Measurements from ENCODE around the gene REEP3. TPM values are rescaled to one million over a fixed set of nuclear protein-coding genes. Genes with fewer than 3 reads are reported as not detected.

REEP3 gene
- total RNA-seq, 2 donors from 2014 or later, result 12.7 to 14.8 TPM

DNA sequence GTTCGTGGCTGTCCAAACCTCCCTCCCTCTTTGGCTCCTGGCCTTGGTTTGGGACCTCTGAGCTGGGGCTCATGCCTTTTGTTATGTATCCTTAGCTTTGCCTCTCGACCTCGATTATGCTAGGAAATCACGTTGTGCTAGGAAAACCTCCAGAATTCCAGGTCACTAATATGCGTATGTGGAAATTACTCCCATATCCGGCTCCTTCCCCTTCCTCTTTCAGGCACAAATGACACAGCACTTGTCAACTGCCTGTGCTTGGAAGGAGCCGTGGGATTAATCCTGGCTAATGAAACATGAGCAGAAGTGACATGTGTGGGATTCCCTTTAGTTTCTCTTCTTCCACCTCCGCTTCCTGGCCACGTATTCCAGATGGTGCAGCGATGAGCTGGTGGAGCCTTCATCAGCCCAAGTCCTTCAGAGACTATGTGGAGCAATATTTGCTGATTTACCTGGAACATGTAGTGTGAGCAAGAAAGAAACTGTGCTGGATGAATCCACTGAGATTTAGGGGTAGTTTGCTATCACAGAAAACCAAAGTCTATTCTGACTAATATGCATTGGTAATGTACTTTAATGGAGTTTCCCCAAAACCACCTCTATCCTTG lies 149.2 kb downstream of the REEP3 start:
- no peak overlapping the region for H3K27ac Mint-ChIP-seq
- H3K4me1 Mint-ChIP-seq (ENCODE audit: low read depth in 2 of 2), result no peaks in the 10 kb centered on the region
- DNase-seq (ENCODE audit: low spot score) (no peak), ATAC-seq (peak in 1 of 2 donors; percentile 58)
- peaks cover 10 to 11% of the 10 kb centered on the region in 2 donors for H3K27me3 Mint-ChIP-seq
- no peak overlapping the region for H3K4me3 Mint-ChIP-seq
- no peaks in the 10 kb centered on the region for H3K9me3 Mint-ChIP-seq
- H3K36me3 Mint-ChIP-seq, result no peaks in the 10 kb centered on the region

GRCh38 chr10:63671317-63671937 lies 150.2 kb downstream of the REEP3 start:
- ATAC-seq (no peak), DNase-seq (ENCODE audit: low spot score) (no peak)
- H3K4me3 Mint-ChIP-seq, result no peak overlapping the region
- no peaks in the 10 kb centered on the region for H3K36me3 Mint-ChIP-seq
- H3K27me3 Mint-ChIP-seq, result peaks cover 10 to 11% of the 10 kb centered on the region in 2 donors
- no peaks in the 10 kb centered on the region for H3K4me1 Mint-ChIP-seq (ENCODE audit: low read depth in 2 of 2)
- no peak overlapping the region for H3K27ac Mint-ChIP-seq
- no peaks in the 10 kb centered on the region for H3K9me3 Mint-ChIP-seq

- no peak for ATAC-seq
- H3K27me3 Mint-ChIP-seq, result peaks cover 10 to 11% of the 10 kb centered on the region in 2 donors
- no peak overlapping the region for H3K27ac Mint-ChIP-seq
Observed at GRCh38 chr10:63672491-63672890, 151.3 kb downstream of the REEP3 start.

GRCh38 chr10:63673246-63673645 lies 152.0 kb downstream of the REEP3 start:
- DNase-seq (ENCODE audit: low spot score) (no peak), ATAC-seq (no peak)
- H3K27ac Mint-ChIP-seq, result no peak overlapping the region
- no peaks in the 10 kb centered on the region for H3K9me3 Mint-ChIP-seq
- H3K27me3 Mint-ChIP-seq, result peaks cover 10 to 11% of the 10 kb centered on the region in 2 donors
- no peaks in the 10 kb centered on the region for H3K4me1 Mint-ChIP-seq (ENCODE audit: low read depth in 2 of 2)
- no peaks in the 10 kb centered on the region for H3K36me3 Mint-ChIP-seq
- no peak overlapping the region for H3K4me3 Mint-ChIP-seq

More at GRCh38 chr10:63672491-63672890, 151.3 kb downstream of the REEP3 start:
- Mint-ChIP-seq H3K36me3 (no peaks in the 10 kb centered on the region), H3K4me3 (no peak overlapping the region), H3K9me3 (no peaks in the 10 kb centered on the region), H3K4me1 (ENCODE audit: low read depth in 2 of 2) (no peaks in the 10 kb centered on the region)
- no peak for DNase-seq (ENCODE audit: low spot score)

DNA sequence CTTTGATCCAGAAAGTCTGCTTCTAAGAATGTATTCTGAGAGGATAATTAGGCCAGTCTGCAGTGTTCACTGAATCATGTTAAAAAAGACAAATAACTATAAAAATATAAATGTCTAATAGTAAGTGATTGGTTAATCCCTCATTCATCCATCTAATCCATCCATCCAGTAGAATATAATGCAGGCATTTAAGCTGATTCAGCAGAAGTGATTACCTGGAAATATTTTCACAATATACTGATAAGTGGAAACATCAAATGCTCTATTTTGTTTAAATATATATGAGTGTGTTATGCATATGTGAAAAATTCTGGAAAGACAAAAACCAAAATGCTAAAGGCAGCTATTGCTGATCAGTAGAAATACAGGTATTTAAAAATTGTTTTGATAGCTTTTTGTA lies 152.6 kb downstream of the REEP3 start:
- no peaks in the 10 kb centered on the region for H3K36me3 Mint-ChIP-seq
- ATAC-seq, result no peak
- H3K27ac Mint-ChIP-seq, result no peak overlapping the region

More for the DNA sequence above, 152.6 kb downstream of the REEP3 start:
- Mint-ChIP-seq H3K4me1 (ENCODE audit: low read depth in 2 of 2) (no peaks in the 10 kb centered on the region), H3K4me3 (no peak overlapping the region), H3K27me3 (peaks cover 10 to 11% of the 10 kb centered on the region in 2 donors), H3K9me3 (no peaks in the 10 kb centered on the region)
- no peak for DNase-seq (ENCODE audit: low spot score)

Other genes starting within 250 kb of the REEP3 start
- gene JMJD1C, start 55.4 kb upstream of the REEP3 start, total RNA-seq, result 10 to 100 TPM; 39.2 to 50.7 TPM